Omental fat pad (tissue), 4 donors: Measurements from ENCODE around the gene GPC2. TPM values are rescaled to one million over a fixed set of nuclear protein-coding genes. Genes with fewer than 3 reads are reported as not detected.

ENCODE experiments used
- ATAC-seq: fragments of 150-250 bp; one replicate; pipeline ENCODE4 v1.9.1; 2016; ENCODE audit warnings: mild to moderate bottlenecking, moderate library complexity; ENCODE audit not compliant: low FRiP score
- DNase-seq: peaks from one replicate; pipeline ENCODE4 v3.0.0-alpha.2; 2019; ENCODE audit warnings: low spot score
- total RNA-seq, 4 donors: library from RNA; depleted of rRNA; stranded (reverse); fragments of >200 nt; gene quantifications; one replicate each; pipeline ENCODE4 v1.1.0, GENCODE V29; 2016
- TF ChIP-seq, protein P1 (sequence below), 3 donors: fragments of 450-650 bp; IDR thresholded peaks; one replicate each; pipeline ENCODE4 v1.5.1; 2016 to 2017; ENCODE audit warnings: antibody characterized with exemption in 3 of 3, mild to moderate bottlenecking in 3 of 3, moderate library complexity in 2 of 3

GPC2 gene
- total RNA-seq, 4 donors from 2014 or later = 0.48 TPM; not detected in 3

DNA sequence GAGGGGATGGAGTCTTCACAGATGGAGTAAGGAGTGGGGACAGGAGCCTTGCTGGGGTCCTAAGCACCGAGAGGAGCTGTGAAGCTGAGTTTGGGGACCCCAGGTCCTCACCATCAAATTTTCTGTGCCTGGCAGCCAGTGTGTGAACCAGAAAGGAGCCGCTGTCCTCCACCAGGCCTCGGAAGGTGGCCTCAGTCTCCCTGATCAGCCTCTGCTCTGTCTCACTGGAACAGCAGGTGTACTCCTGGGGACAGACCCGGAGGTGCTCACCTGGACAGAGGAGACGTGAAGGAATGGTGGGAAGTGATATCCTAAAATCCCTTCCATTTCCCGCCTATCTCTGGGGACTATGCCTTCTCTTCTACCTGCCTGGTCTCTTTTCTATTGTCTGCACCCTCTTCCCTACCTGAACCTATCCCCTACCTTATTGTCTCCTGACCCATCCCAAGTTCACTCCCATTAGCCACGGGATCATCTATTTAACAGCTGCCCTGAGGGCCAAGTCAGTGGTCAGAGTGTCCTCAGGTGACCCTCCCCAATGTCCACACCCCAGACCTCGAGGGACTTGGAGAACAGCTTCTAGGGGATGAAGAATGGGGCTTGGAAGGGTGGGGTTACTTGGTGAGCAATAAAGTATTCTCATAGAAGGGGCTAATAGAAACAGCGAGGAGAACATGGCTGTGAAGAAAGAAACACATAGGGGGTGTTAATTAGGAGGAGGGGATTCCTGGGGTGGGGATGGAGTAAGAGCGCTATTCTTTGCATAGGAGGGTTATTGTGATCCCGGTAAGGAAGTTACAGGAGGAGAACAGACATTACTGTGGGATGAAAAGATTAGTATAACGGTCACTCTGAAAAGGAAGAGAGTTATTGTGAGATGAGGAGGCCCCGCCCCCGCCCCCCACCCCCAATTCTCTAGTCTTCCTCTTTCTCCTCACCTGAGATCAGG is 811 bp downstream of the GPC2 start:
- no peak for DNase-seq
- TF ChIP-seq, protein P1, sequence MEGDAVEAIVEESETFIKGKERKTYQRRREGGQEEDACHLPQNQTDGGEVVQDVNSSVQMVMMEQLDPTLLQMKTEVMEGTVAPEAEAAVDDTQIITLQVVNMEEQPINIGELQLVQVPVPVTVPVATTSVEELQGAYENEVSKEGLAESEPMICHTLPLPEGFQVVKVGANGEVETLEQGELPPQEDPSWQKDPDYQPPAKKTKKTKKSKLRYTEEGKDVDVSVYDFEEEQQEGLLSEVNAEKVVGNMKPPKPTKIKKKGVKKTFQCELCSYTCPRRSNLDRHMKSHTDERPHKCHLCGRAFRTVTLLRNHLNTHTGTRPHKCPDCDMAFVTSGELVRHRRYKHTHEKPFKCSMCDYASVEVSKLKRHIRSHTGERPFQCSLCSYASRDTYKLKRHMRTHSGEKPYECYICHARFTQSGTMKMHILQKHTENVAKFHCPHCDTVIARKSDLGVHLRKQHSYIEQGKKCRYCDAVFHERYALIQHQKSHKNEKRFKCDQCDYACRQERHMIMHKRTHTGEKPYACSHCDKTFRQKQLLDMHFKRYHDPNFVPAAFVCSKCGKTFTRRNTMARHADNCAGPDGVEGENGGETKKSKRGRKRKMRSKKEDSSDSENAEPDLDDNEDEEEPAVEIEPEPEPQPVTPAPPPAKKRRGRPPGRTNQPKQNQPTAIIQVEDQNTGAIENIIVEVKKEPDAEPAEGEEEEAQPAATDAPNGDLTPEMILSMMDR (IDR thresholded peaks at IDR 0.05) = no peak
- no peak for ATAC-seq

DNA sequence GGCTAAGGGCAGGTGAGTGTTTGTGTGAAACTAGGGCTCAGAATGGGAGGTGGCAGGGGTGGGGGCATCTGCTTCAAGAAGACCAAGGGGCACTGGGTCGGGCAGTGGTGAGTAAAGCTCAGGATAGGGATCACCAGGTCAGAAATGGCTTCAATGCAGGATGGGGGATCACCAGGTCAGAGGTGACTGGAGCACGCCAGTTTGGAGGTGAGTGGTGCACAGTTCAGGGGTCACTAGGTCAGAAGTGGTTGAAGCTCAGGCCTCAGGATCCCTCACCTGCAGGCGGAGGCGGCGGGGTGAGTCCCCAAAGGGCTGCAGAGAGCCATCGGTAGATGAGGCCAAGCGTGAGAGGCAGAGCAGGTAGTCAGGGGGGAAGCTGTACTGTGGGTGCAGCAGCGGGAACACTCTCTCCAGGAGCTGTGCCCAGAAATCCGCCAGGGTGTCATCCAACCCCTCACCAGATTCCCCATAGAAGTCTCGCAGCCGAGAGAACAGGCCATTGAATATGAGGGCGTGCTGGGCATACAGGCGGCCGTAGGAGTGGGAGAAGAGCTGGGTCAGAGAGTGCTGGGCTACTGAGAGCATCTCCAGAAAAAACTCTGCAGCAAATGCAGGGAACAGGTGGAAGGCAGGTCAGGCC is 1.8 kb downstream of the GPC2 start:
- no peak for ATAC-seq
- no peak for DNase-seq
- TF ChIP-seq, protein P1 (IDR thresholded peaks at IDR 0.05) = no peak

DNA sequence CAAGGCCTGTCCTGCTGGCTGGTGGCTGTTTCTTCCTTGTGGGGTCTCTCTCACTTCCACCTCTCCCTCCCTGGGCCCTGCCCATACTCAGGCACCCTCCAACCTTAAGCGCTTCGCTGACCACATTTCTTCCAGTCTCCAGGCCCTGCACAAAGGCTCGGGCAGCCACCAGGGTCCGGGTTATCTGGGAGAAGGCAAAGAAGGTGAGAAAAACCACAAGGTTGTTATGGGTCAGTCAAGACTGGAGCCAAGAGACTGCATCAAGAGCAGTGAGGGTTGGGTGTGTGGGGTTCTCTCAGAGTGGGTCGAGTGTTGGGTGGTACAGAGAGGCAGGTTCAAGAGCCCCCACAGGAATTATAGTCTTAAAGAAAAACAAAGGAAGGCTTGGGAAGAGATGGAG is 2.6 kb downstream of the GPC2 start:
- ATAC-seq (no peak), DNase-seq (no peak)
- TF ChIP-seq, protein P1 (IDR thresholded peaks at IDR 0.05) = no peak

DNA sequence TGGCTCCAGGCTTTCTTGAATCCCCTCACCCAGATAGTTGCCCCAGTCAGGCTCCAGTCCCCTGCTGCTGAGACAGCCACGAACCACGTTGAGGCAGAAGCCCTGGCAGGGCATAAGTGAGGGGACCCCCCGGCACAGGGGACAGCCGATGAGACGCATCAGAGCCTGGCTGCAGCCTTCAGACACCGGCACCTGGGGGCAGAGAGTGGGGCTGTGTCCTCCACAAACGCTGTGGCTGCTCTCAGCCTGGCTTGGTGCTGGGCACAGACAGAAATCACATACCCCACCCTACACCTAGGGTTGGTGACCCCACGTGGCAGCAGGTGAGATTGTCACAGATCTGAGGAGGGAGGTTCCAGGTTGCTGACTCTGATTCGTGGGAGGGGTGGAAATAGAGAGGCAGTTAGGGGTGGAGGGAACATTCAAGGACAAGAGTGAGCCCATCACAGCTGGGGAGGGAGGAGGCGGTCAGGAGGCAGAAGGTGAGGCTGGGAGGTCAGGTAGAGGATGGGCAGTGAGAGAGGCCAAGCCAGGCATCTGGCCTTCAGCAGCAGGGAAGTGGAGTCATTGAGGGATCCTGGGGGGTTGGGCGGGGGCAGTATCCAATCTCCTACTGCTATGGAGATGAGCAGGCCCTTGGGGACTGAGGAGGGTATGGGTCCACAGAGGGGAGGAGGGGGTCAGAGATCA is 3.2 kb downstream of the GPC2 start:
- no peak for ATAC-seq
- no peak for DNase-seq
- TF ChIP-seq, protein P1 (IDR thresholded peaks at IDR 0.05) = no peak

DNA sequence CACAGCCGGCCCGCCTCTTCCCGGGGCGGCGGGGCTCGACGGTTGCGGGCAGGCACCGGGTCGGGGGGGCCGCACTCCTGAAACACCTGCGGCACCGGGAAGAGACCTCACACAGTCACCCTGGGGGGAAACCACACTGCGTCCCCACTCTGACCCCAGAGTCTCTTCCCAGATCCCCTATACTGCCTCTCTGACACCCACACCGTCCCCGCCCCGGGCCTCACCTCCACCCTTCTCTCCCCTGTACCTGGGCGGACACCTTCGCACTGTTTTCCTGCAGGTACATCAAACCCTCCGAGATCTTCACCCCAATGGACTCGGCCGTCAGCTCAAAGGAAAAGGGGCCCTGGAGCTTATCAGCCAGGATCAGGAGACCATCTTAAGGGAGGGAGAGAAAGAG is 5.3 kb downstream of the GPC2 start:
- TF ChIP-seq, protein P1 (IDR thresholded peaks at IDR 0.05) = no peak
- ATAC-seq = no peak
- DNase-seq = no peak

DNA sequence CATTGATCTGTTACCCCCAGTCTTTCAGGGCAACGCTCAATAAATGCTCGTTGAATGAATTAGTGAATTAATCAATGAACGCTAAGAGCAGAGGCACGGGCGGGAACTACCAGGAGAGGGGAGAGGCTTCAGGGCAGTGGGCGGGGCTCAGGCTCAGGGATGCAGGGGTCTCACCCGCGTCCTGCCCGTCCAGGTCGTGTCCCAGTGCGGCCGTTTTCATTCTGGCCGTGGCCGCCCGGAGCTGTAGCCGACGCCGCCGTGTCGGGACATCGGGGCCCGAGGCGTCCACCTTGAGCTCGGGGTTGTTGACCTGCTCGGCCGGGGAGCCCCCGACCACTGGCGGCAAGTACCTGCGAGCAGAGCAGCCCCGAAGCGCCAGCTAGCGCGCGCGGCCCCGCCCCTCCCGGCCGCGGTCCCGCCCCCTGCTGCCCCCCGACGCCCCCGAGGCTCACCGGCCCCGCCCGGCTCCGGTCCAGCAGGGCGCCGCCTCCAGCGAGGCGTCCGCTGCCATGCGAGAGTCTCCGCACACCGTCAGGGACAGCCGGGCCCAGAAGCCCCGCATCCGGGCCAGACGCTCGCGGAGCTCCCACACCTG is 6.0 kb downstream of the GPC2 start:
- TF ChIP-seq, protein P1 (IDR thresholded peaks at IDR 0.05) = no peak
- DNase-seq (no peak), ATAC-seq (peak; percentile 34)
